GM12878 (cell line): ENCODE data around the gene SECISBP2. TPM values are rescaled to one million over a fixed set of nuclear protein-coding genes. Genes with fewer than 3 reads are reported as not detected.

Source experiments
- ATAC-seq: fragments of 200-7000 bp; cut with Tn5 transposase; 3 replicates; pipeline ENCODE4 v1.9.1; 2020; ENCODE audit warnings: mild to moderate bottlenecking, moderate library complexity
- BruUV-seq: library from RNA; stranded (reverse); fragments of 400-500 nt; replicated peaks from 2 replicates; lab custom pipeline; 2021; lab: Mats Ljungman, UMichigan
- CTCF ChIA-PET: fragments of 300-600 bp; sonication (Branson Sonifier 250); formaldehyde crosslinking; extraction: SDS; loops from one replicate; lab custom pipeline; 2021; ENCODE audit warnings: inconsistent platforms; lab: Yijun Ruan, JAX
- POLR2A ChIA-PET: fragments of 350-600 bp; formaldehyde crosslinking; extraction: SDS; loops from one replicate; lab custom pipeline; 2021; ENCODE audit warnings: inconsistent platforms; lab: Charles Lee
- RAD21 ChIA-PET: fragments of 300-600 bp; sonication (Branson Sonifier 250); formaldehyde crosslinking; loops from one replicate; lab custom pipeline; 2023; ENCODE audit warnings: antibody characterized with exemption; ENCODE audit not compliant: unreplicated experiment; lab: Charles Lee
- SMC1A ChIA-PET: fragments of 300-600 bp; sonication (Branson Sonifier 250); formaldehyde crosslinking; loops from one replicate; lab custom pipeline; 2023; ENCODE audit not compliant: unreplicated experiment, uncharacterized antibody; lab: Charles Lee
- DNase-seq: peaks from one replicate; pipeline ENCODE4 v3.0.0-alpha.2; 2011; ENCODE audit warnings: low read depth, low spot score
- FAIRE-seq: peaks from 3 replicates; lab custom pipeline; 2011; peaks lifted over from hg19 to GRCh38; lab: Jason Lieb, UNC
- H2AFZ ChIP-seq: 2 replicates; pipeline ENCODE4 v1.6.0; 2011; ENCODE audit warnings: low read depth, low read length, control low read depth; ENCODE audit not compliant: control insufficient read depth
- H3K27ac ChIP-seq: 2 replicates; pipeline ENCODE4 v1.5.1; 2011; ENCODE audit warnings: control low read depth; ENCODE audit not compliant: control insufficient read depth, insufficient read depth
- H3K27me3 ChIP-seq, 2 experiments: replicated peaks in 1 of 2; 2 replicates each; pipeline versions ENCODE4 v1.6.0 to v1.6.1; 2011; ENCODE audit warnings: low read length in 1 of 2; ENCODE audit not compliant: control insufficient read depth in 2 of 2, insufficient read depth in 2 of 2
- H3K36me3 ChIP-seq, 2 experiments: 2 replicates each; pipeline ENCODE4 v1.5.1; 2011; ENCODE audit warnings: low read length in 1 of 2; ENCODE audit not compliant: control insufficient read depth in 2 of 2, insufficient read depth in 2 of 2
- H3K4me1 ChIP-seq: 2 replicates; pipeline ENCODE4 v1.6.1; 2011; ENCODE audit warnings: mild to moderate bottlenecking, low read length, moderate library complexity, mixed read lengths; ENCODE audit not compliant: control insufficient read depth, insufficient read depth
- H3K4me2 ChIP-seq: 2 replicates; pipeline ENCODE4 v1.6.0; 2011; ENCODE audit warnings: control low read depth; ENCODE audit not compliant: control insufficient read depth, insufficient read depth
- H3K4me3 ChIP-seq: fragments of 200-600 bp; sonication (generic); 2 replicates; pipeline ENCODE4 v1.5.1; 2016
- H3K79me2 ChIP-seq: 2 replicates; pipeline ENCODE4 v1.6.0; 2011; ENCODE audit warnings: low read length; ENCODE audit not compliant: control insufficient read depth, insufficient read depth
- H3K9ac ChIP-seq: 2 replicates; pipeline ENCODE4 v1.8.0; 2011; ENCODE audit warnings: low read length, control low read depth, mixed read lengths; ENCODE audit not compliant: control insufficient read depth, insufficient read depth
- H3K9me3 ChIP-seq: replicated peaks from 3 replicates; pipeline ENCODE4 v1.5.1; 2011; ENCODE audit warnings: mild to moderate bottlenecking, low read length; ENCODE audit not compliant: control insufficient read depth, insufficient read depth
- H4K20me1 ChIP-seq: 2 replicates; pipeline ENCODE4 v1.6.0; 2011; ENCODE audit not compliant: control insufficient read depth, insufficient read depth
- JUNB ChIP-seq: IDR thresholded peaks from 2 replicates; pipeline ENCODE4 v1.6.1; 2016; ENCODE audit warnings: antibody characterized with exemption, mild to moderate bottlenecking
- KDM1A ChIP-seq: fragments of 200-600 bp; sonication (generic); IDR thresholded peaks from 2 replicates; pipeline ENCODE4 v1.6.1; 2016; ENCODE audit warnings: borderline replicate concordance
- NR2F1 ChIP-seq: fragments of 450-650 bp; conservative IDR thresholded peaks from 2 replicates; pipeline ENCODE4 v1.6.1; 2017; ENCODE audit warnings: mild to moderate bottlenecking
- SRF ChIP-seq, 2 experiments: IDR thresholded peaks; 2 replicates each; pipeline ENCODE4 v1.6.1; 2011; ENCODE audit warnings: low read depth in 2 of 2, low read length in 2 of 2, mild to moderate bottlenecking in 1 of 2, moderate library complexity in 1 of 2
- WGBS: methylation state at CpG from one replicate; pipeline ENCODE4 v1.1.6; 2016; ENCODE audit warnings: low lambda C conversion rate; ENCODE audit not compliant: insufficient replicate concordance, insufficient coverage; ENCODE audit errors: missing lambda C conversion rate; 5-methylcytosine and 5-hydroxymethylcytosine counted together
- in situ Hi-C: fragments of 300-500 bp; cut with MboI; formaldehyde crosslinking; loops from 9 replicates; pipeline ENCODE4 v1.14.3; 2018; ENCODE audit warnings: mixed read lengths
- intact Hi-C: fragments of 100-400 bp; cut with micrococcal nuclease; formaldehyde crosslinking; loops from one replicate; pipeline ENCODE4 v1.14.2; 2022; ENCODE audit not compliant: unreplicated experiment
- polyA plus RNA-seq, 11 experiments: library from polyadenylated mRNA; depleted of rRNA in 4 of 11; unstranded in 6 of 11; stranded (reverse) in 5 of 11; fragments of >200 nt; fragmentation: Nextera tagmentation in 4 of 11; fragmentation: Illumina TruSeq in 1 of 11; extraction: Ambion mirVana in 4 of 11; extraction: Trizol in 1 of 11; gene quantifications; 1 replicate in 1 of 11; 2 replicates in 10 of 11; pipeline versions ENCODE4 v1.2.1 to v1.2.3, GENCODE V29; 2011 to 2016; ENCODE audit warnings: inconsistent platforms in 2 of 11, missing spikeins in 2 of 11, low read depth in 1 of 11
- total RNA-seq, 4 experiments: library from RNA; depleted of rRNA in 3 of 4; stranded (reverse); fragments of >200 nt in 3 of 4; fragmentation: Illumina TruSeq in 1 of 4; extraction: Trizol in 1 of 4; gene quantifications; 2 replicates each; pipeline versions ENCODE4 v1.2.1 to v1.2.3, GENCODE V29; 2013 to 2021
- TF ChIP-seq, protein P1 (sequence below): fragments of 450-650 bp; IDR thresholded peaks from 2 replicates; pipeline ENCODE4 v1.6.1; 2016; ENCODE audit warnings: mild to moderate bottlenecking

The SECISBP2 gene
- total and polyA plus RNA-seq, 10 of the 15 experiments (the other 5 are each of a cell fraction or from before 2014, with no cell fraction given) = 4.6 to 50.5 (median 31.9) TPM

DNA sequence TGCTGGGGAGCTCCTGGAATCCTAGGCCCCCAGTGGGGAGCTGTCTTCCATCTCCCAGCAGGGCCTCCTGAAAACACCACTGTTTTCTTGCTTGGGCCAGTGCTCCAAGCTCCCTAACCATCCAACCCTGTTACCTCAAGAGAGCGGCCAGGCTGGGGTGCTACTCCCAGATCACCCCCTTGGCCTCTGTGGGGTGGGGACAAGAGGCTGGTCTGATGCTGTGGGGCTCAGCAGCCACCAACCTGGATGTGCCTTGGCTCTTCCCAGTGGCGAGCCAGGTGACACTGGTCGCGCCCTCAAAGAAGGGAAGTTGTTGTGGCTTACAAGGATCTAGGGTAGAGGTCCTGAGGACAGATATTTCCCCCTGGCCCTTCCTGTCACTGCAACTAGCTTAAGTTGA lies 49.0 kb downstream of the SECISBP2 start:
- DNase-seq (no peak), FAIRE-seq (no peak), ATAC-seq (no peak)
- BruUV-seq = no TSS peak
- ChIA-PET CTCF (interaction anchor here (1.3 kb wide), 1 partner anchor 182 kb away, joined by 3 read pairs; no protein-coding TSS in a partner anchor), RAD21 (no interaction called here), POLR2A (no interaction called here), SMC1A (interaction anchor here (1.2 to 1.4 kb wide), 2 partner anchors 8 to 181 kb away, joined by 3 to 5 read pairs; no protein-coding TSS in a partner anchor)
- Histone ChIP-seq H3K4me3 (no peak overlapping the region), H2AFZ (no peak overlapping the region), H3K27ac (no peak overlapping the region), H3K9me3 (no peaks in the 10 kb centered on the region), H4K20me1 (no peaks in the 10 kb centered on the region; the same call in 1 of the 2 replicates), H3K27me3 (no peaks in the 10 kb centered on the region), H3K79me2 (no peaks in the 10 kb centered on the region), H3K4me1 (no peaks in the 10 kb centered on the region), H3K4me2 (no peak overlapping the region), H3K9ac (no peak overlapping the region), H3K36me3 (peaks cover 0 to 2% of the 10 kb centered on the region in 2 experiments; a peak in 2 of 4 replicates)
- 95% methylated on average over 4 of the region's 4 CpGs for WGBS
- in situ Hi-C loops = no loop called here
- intact Hi-C loops = no loop called here
- TF ChIP-seq SRF (IDR thresholded peaks at IDR 0.05; ENCODE audit: low read depth in 2 of 2, low read length in 2 of 2) (no peak), KDM1A (no peak), JUNB (no peak), NR2F1 (no peak)
- TF ChIP-seq, protein P1, sequence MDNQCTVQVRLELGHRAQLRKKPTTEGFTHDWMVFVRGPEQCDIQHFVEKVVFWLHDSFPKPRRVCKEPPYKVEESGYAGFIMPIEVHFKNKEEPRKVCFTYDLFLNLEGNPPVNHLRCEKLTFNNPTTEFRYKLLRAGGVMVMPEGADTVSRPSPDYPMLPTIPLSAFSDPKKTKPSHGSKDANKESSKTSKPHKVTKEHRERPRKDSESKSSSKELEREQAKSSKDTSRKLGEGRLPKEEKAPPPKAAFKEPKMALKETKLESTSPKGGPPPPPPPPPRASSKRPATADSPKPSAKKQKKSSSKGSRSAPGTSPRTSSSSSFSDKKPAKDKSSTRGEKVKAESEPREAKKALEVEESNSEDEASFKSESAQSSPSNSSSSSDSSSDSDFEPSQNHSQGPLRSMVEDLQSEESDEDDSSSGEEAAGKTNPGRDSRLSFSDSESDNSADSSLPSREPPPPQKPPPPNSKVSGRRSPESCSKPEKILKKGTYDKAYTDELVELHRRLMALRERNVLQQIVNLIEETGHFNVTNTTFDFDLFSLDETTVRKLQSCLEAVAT = no peak
